ENCODE measurements around the gene NPAS3.

Gene NPAS3

GRCh38 chr14:32940711-32941667 lies 2.3 kb downstream of the NPAS3 start:
- DNase-seq: no peak

DNA sequence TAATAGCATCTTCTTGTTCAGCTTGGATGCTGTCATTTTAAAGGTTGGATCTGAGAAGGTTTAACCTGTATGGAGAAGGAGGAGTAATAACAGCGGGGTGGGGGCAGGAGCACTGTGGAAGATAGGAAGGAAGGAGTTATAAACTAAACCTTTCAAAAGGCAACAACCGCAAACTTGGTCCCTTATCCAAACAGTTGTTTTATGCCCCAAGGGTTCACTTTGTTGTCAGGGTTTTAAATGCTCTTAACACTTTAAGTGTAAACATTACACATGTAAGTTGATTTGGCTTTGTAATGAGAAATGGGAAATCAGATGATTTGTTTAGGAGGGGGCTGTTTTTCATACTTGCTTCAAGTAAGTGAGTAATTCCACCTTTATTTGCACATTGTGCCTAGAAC lies 3.0 kb downstream of the NPAS3 start:
- DNase-seq: no peak

DNA sequence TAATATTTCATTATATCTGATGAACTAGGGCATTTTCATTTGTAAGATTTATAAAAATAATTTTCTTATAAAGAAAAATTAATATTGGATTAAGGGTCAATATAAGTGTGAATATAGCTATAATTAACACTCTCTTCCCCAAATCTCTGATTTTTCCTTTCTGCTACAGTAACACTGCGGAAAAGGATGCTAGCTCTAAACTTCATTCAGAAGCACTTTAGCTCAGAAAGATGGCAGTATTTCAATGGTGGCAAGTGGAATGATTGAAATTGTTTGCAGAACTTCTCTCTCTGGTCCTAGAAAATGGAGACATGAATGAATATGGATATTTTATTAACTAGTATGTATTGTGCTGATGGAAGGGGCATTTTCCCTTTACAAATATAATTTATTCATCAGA lies 8.4 kb downstream of the NPAS3 start:
- no peak for DNase-seq

GRCh38 chr14:32947792-32948191 lies 9.1 kb downstream of the NPAS3 start:
- DNase-seq: peak; percentile 35 to 50

GRCh38 chr14:32950584-32950983 lies 11.9 kb downstream of the NPAS3 start:
- no peak for DNase-seq

- DNase-seq: no peak
Observed at GRCh38 chr14:32967421-32967820, 28.7 kb downstream of the NPAS3 start.

DNA sequence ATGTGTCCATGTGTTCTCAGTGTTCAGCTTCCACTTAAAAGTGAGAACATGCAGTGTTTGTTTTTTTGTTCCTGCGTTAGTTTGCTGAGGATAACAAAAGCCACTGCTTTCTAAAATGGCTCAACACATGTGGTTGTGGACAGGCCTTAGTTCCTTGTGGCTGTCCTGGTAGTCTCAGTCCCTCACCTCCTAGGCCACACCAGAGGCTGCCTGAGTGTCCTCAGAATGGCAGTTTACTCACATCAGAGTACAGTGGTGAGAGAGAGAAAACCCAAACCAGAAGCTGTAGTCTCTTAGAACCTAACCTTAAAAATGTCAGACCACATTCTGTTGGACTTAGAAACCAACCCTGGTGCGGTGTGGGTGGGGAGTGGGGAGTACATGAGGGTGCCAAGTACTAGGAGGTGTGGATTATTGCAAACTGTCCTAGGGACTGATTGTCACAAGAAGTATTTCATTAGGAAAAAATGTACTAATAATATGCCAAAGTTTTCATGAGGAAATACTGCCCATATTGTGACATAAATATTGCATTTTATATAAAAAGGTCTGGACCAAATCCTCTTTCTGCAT lies 30.4 kb downstream of the NPAS3 start:
- no peak for DNase-seq

GRCh38 chr14:32977913-32978312 lies 39.2 kb downstream of the NPAS3 start:
- DNase-seq: no peak

GRCh38 chr14:32978691-32979255 lies 40.1 kb downstream of the NPAS3 start:
- DNase-seq: no peak

GRCh38 chr14:32980178-32980901 lies 41.7 kb downstream of the NPAS3 start:
- peak in 1 of 2 experiments; percentile 56 for DNase-seq

DNA sequence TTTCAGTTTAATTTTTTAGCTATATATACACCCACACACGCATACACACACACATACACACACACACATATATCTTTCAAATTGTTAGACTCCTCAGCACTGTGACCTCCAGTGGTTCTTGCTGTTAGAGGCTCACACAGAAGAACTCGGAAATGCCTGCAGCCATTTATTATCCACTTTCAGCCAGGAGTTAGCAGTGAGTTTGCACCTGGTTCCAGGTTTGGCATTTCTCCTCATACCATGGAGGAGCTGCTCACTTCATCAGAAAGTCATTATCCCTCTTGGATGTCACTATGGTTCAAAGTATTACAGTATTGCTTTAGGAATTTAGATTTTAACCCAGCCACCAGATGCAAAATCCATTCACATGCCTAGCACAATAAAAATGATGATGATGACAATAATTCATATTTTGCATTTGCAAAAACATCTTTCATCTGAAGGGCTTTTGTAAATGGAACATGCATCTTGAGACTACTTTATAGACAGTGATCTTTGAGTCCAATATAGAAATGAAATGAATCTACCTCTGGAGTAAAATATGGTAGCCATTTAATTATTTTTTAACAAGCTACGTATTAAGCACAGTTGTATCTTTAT lies 42.3 kb downstream of the NPAS3 start:
- peak; percentile 53 to 56 for DNase-seq

- DNase-seq: no peak
Observed at GRCh38 chr14:32984241-32984930, 45.7 kb downstream of the NPAS3 start.

DNA sequence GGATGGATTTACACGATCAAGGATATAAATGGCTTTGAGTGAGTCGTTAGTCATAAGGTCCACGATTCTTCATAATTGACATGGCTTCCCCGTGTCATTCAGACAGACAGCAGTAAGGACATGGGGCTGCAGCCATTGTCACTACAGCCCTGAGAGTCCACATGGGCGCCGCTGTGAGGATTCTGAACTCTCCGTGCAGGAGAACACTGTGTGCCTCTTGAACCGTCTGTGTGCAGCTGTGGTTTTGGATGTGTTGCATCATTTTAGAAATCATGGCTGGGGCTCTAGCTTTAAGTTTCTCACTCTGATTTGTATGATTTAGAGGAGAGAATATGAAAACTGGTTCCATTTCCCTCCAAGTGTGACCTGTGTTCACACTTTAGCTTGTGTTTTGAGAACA lies 47.2 kb downstream of the NPAS3 start:
- peak; percentile 49 to 64 for DNase-seq

GRCh38 chr14:32986791-32987540 lies 48.3 kb downstream of the NPAS3 start:
- peak in 1 of 2 experiments; percentile 31 for DNase-seq

DNA sequence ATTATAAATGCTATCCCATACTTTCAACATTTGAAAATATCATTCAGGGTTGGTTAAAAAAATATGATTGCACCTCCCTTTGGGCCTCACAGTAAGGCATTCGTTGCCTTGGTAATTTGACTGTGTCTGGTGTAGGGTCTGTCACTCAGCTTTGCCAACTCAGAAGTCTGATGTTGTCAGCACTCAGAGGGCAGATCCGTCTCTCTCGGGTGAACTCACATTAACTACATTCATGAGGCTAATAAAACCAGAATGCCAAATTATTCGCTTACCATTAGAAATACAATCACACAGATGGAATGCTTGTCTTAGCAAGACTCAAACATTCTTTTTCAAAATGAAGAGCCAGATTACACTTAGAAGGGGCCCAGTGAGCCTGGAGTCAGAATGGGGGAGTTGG lies 53.0 kb downstream of the NPAS3 start:
- DNase-seq: no peak

DNA sequence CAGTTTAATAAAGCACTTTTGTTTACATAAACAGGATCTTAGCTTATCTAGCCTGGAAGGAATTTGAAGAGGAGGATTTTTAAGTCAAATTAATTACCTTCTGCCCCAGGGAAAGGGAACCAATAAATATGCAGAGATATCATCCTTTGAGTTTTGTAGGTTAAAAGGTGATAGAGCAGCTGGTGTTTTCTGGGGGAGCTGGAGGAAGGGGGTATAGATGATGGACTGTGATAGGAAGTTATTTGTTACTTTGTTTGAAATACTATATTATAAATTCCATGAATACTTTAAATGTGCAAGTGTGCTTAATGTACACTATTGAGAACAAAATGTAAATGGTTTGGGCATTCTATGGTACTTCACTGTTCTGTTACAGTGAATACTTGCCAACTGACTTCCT lies 55.2 kb downstream of the NPAS3 start:
- no peak for DNase-seq

DNA sequence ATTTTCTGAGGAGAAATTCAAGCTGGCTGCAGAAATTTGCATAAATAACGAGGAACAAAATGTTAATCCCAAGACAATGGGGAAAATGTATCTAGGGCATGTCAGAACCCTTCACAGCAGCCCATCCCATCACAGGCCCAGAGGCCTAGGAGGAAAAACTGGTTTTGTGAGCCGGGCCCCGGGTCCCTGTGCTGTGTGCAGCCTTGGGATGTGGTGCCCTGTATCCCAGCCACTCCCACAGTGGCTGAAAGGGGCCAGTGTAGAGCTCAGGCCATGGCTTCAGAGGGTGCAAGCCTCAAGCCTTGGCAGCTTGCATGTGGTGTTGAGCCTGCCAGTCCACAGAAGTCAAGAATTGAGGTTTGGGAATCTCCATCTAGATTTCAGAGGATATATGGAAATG lies 57.7 kb downstream of the NPAS3 start:
- no peak for DNase-seq

DNA sequence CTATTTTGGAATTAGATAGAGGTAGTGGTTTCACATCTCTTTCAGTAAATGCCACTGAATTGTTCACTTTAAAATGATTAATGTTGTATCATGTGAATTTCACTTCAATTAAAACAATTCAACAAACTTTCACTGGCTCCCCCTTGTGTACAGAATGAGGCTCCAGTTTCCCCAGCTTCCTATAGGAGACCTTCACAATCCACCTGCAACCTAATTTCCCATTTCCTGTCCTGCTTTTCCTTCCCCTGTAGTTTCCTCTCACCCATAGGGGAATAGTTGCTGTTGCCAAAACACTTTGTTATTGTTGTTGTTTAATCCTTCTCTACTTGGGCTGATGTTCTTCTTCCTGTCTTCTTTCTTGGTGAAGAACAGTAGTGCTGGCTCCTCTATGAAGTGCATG lies 59.8 kb downstream of the NPAS3 start:
- peak in 1 of 2 experiments; percentile 10 for DNase-seq

GRCh38 chr14:33009673-33010072 lies 71.0 kb downstream of the NPAS3 start:
- no peak for DNase-seq

DNA sequence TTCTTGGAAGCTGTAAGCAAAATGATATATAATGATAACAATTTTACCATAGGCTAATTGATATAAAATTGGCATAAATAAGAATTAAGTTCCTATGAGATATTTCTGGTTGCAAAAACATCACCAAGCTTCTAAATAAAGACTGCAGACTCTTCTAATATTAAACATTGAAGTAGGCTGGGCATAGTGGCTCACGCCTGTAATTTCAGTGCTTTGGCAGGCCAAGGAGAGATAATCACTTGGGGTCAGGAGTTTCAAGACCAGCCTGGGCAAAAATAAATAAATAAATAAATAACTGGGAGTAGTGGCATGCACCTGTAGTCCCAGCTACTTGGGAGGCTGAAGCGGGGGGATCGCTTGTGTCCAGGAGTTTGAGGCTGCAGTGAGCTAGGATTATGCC lies 71.8 kb downstream of the NPAS3 start:
- DNase-seq: no peak

DNA sequence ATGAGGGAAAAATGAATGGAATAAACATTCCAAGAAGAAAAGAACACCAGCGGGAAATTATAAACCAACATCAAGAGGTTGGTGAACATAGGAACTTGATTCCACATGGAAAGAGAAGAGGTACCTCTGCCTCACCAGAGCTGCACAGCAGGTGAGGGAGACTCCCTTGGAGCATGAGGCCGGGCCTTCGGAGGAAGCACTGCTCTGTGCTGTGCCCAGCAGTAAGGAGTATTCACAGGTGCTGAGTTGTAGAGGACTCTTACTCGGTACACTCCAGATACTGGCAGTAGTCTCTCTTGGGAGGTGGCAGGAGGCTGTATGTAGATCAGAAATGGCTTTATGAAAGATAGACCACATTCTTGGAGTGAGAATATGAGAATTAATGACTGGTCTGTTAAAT lies 76.0 kb downstream of the NPAS3 start:
- peak in 1 of 2 experiments; percentile 1 for DNase-seq

GRCh38 chr14:33016613-33017012 lies 77.9 kb downstream of the NPAS3 start:
- no peak for DNase-seq
